HG02970 (cell line): ENCODE measurements around the gene AK6.
A peak's percentile ranks its signal among the peaks of the same experiment; 100 is the strongest.
"Not testable (repeated sequence)": the region's sequence is repeated elsewhere in the genome, so short reads cannot be mapped to it uniquely, and the experiment has no call there.

Experiments
- ATAC-seq: cut with Tn5 transposase; IDR thresholded peaks from one replicate; pipeline ENCODE4 v1.9.1; 2021; ENCODE audit warnings: mild to moderate bottlenecking, moderate library complexity, moderate number of reproducible peaks; ENCODE audit not compliant: unreplicated experiment, low FRiP score

AK6 gene

GRCh38 chr5:69369340-69370121 lies at the start of gene AK6, which contains the start of the genes RAD17 and TAF9:
Gene AK6, minus strand, starts transcription at chr5:69369520. Its CDS starts 30 bp downstream, at chr5:69369490.
Gene RAD17, plus strand, starts transcription at chr5:69369818. Its CDS starts 2,391 bp downstream, at chr5:69372209.
Gene TAF9, minus strand, starts transcription at chr5:69369520. Its CDS starts 3,783 bp downstream, at chr5:69365737.
- peak; percentile 92 for ATAC-seq

GRCh38 chr5:69418554-69418953 lies 49.2 kb upstream of the AK6 start:
- no peak for ATAC-seq

GRCh38 chr5:69416699-69417098 lies 47.4 kb upstream of the AK6 start:
- ATAC-seq: no peak

GRCh38 chr5:69416180-69416579 lies 46.9 kb upstream of the AK6 start:
- ATAC-seq: no peak

GRCh38 chr5:69415584-69415958 lies 46.3 kb upstream of the AK6 start:
- ATAC-seq: no peak

GRCh38 chr5:69414885-69415583 lies 45.7 kb upstream of the AK6 start, which contains the start of gene MARVELD2:
Gene MARVELD2, plus strand, starts transcription at chr5:69415116. Its CDS starts 4,270 bp downstream, at chr5:69419386.
- no peak for ATAC-seq

- ATAC-seq: no peak
Measured at GRCh38 chr5:69404659-69405330, 35.5 kb upstream of the AK6 start.

GRCh38 chr5:69378376-69378775 lies 9.1 kb upstream of the AK6 start:
- ATAC-seq: no peak

GRCh38 chr5:69374911-69375446 lies 5.7 kb upstream of the AK6 start:
- peak; percentile 53 for ATAC-seq

- no peak for ATAC-seq
Measured at GRCh38 chr5:69372394-69372793, 3.1 kb upstream of the AK6 start.

GRCh38 chr5:69370335-69370734 lies 1.0 kb upstream of the AK6 start:
- ATAC-seq: not testable (repeated sequence)

GRCh38 chr5:69368458-69369339 lies 621 bp downstream of the AK6 start:
- ATAC-seq: no peak

GRCh38 chr5:69367697-69368279 lies 1.5 kb downstream of the AK6 start:
- ATAC-seq: no peak

- ATAC-seq: no peak
Measured at GRCh38 chr5:69364850-69365249, 4.5 kb downstream of the AK6 start.

- no peak for ATAC-seq
Measured at GRCh38 chr5:69364414-69364813, 4.9 kb downstream of the AK6 start.

- ATAC-seq: no peak
Measured at GRCh38 chr5:69360442-69360841, 8.9 kb downstream of the AK6 start.

GRCh38 chr5:69359699-69360098 lies 9.6 kb downstream of the AK6 start:
- no peak for ATAC-seq

- no peak for ATAC-seq
Measured at GRCh38 chr5:69350664-69351063, 18.7 kb downstream of the AK6 start.

- ATAC-seq: no peak
Measured at GRCh38 chr5:69343083-69343482, 26.2 kb downstream of the AK6 start.
